Activated T-cell treated with anti-CD3 and anti-CD28 coated beads, Interleukin-2, amount 50 U/mL, for 72 hours (primary cell): ENCODE results near the gene MGME1. TPM values are rescaled to one million over a fixed set of nuclear protein-coding genes. Genes with fewer than 3 reads are reported as not detected.

ENCODE experiments used
- ATAC-seq, 2 donors: fragments of 150-1000 bp; cut with Tn5 transposase; replicated peaks in 1 of 2; 2 replicates each; pipeline ENCODE4 v1.10.0; 2021; ENCODE audit warnings: moderate library complexity in 2 of 2, mild to moderate bottlenecking in 1 of 2
- DNase-seq, 2 donors: peaks; one replicate each; pipeline ENCODE4 v3.0.0; 2021 to 2022; ENCODE audit warnings: mixed read lengths in 1 of 2
- H3K27ac Mint-ChIP-seq: one replicate; pipeline ENCODE4 v1.8.0; 2022; ENCODE audit warnings: mild to moderate bottlenecking, moderate library complexity, mixed read lengths
- H3K27me3 Mint-ChIP-seq: one replicate; pipeline ENCODE4 v1.8.0; 2022; ENCODE audit warnings: low read depth, mixed read lengths
- H3K36me3 Mint-ChIP-seq, 2 donors: one replicate each; pipeline ENCODE4 v1.8.0; 2022; ENCODE audit warnings: mixed read lengths in 2 of 2, mild to moderate bottlenecking in 1 of 2; ENCODE audit not compliant: insufficient read depth in 2 of 2
- H3K4me1 Mint-ChIP-seq: one replicate; pipeline ENCODE4 v1.8.0; 2022; ENCODE audit warnings: low read depth, mixed read lengths
- H3K4me3 Mint-ChIP-seq, 2 donors: one replicate each; pipeline ENCODE4 v1.8.0; 2022; ENCODE audit warnings: mild to moderate bottlenecking in 2 of 2, mixed read lengths in 2 of 2, moderate library complexity in 2 of 2
- H3K9me3 Mint-ChIP-seq, 2 donors: one replicate each; pipeline ENCODE4 v1.8.0; 2022; ENCODE audit warnings: mixed read lengths in 2 of 2
- total RNA-seq, 2 donors: library from RNA; stranded (reverse); gene quantifications; one replicate each; pipeline ENCODE4 v1.2.3, GENCODE V29; 2022

MGME1 gene
- total RNA-seq, 2 donors from 2014 or later: 41.1 to 47.0 TPM

- DNase-seq: no peak
These were observed 33.6 kb upstream of the MGME1 start for GRCh38 chr20:17935186-17935585.

GRCh38 chr20:17935761-17936160 lies 33.1 kb upstream of the MGME1 start:
- Mint-ChIP-seq H3K27me3 (no peaks in the 10 kb centered on the region), H3K36me3 (peaks cover 0 to 3% of the 10 kb centered on the region in 2 donors), H3K4me3 (no peak overlapping the region), H3K27ac (no peak overlapping the region), H3K9me3 (peaks cover 0 to 2% of the 10 kb centered on the region in 2 donors), H3K4me1 (peaks cover 20% of the 10 kb centered on the region)
- DNase-seq: no peak
- no peak for ATAC-seq

More at GRCh38 chr20:17935186-17935585, 33.6 kb upstream of the MGME1 start:
- Mint-ChIP-seq H3K4me1 (peaks cover 20% of the 10 kb centered on the region), H3K4me3 (no peak overlapping the region), H3K9me3 (peaks cover 0 to 2% of the 10 kb centered on the region in 2 donors), H3K27ac (no peak overlapping the region), H3K36me3 (peaks cover 0 to 3% of the 10 kb centered on the region in 2 donors), H3K27me3 (no peaks in the 10 kb centered on the region)
- ATAC-seq: no peak

- H3K4me3 Mint-ChIP-seq: no peak overlapping the region
These were observed 32.5 kb upstream of the MGME1 start for GRCh38 chr20:17936286-17936760.

GRCh38 chr20:17936761-17937732 lies 31.8 kb upstream of the MGME1 start:
- ATAC-seq: no peak
- DNase-seq: no peak
- Mint-ChIP-seq H3K4me1 (peaks cover 20% of the 10 kb centered on the region), H3K9me3 (peaks cover 0 to 2% of the 10 kb centered on the region in 2 donors), H3K27ac (no peak overlapping the region), H3K27me3 (no peaks in the 10 kb centered on the region), H3K4me3 (no peak overlapping the region), H3K36me3 (peaks cover 2 to 5% of the 10 kb centered on the region in 2 donors)

More at GRCh38 chr20:17936286-17936760, 32.5 kb upstream of the MGME1 start:
- Mint-ChIP-seq H3K9me3 (peaks cover 0 to 2% of the 10 kb centered on the region in 2 donors), H3K27ac (no peak overlapping the region), H3K36me3 (peaks cover under 1 to 3% of the 10 kb centered on the region in 2 donors), H3K27me3 (no peaks in the 10 kb centered on the region), H3K4me1 (peaks cover 20% of the 10 kb centered on the region)
- no peak for ATAC-seq
- DNase-seq: no peak

GRCh38 chr20:17938871-17939619 lies 29.8 kb upstream of the MGME1 start:
- peak; percentile 79 to 83 for ATAC-seq
- H3K27ac Mint-ChIP-seq: no peak overlapping the region
- peaks cover 20% of the 10 kb centered on the region for H3K4me1 Mint-ChIP-seq
- H3K36me3 Mint-ChIP-seq: peaks cover 8 to 13% of the 10 kb centered on the region in 2 donors
- no peak overlapping the region for H3K4me3 Mint-ChIP-seq
- H3K9me3 Mint-ChIP-seq: no peaks in the 10 kb centered on the region
- no peaks in the 10 kb centered on the region for H3K27me3 Mint-ChIP-seq
- peak; percentile 54 to 65 for DNase-seq

GRCh38 chr20:17939622-17940223 lies 29.1 kb upstream of the MGME1 start:
- Mint-ChIP-seq H3K4me1 (peaks cover 20% of the 10 kb centered on the region), H3K27ac (no peak overlapping the region), H3K36me3 (peaks cover 9 to 13% of the 10 kb centered on the region in 2 donors), H3K4me3 (no peak overlapping the region), H3K9me3 (no peaks in the 10 kb centered on the region), H3K27me3 (no peaks in the 10 kb centered on the region)
- DNase-seq (no peak), ATAC-seq (peak in 1 of 2 donors; percentile 8)

- Mint-ChIP-seq H3K4me1 (peaks cover 20% of the 10 kb centered on the region), H3K4me3 (no peak overlapping the region), H3K36me3 (peaks cover 13 to 18% of the 10 kb centered on the region in 2 donors), H3K27ac (no peak overlapping the region), H3K9me3 (no peaks in the 10 kb centered on the region), H3K27me3 (no peaks in the 10 kb centered on the region)
- DNase-seq (no peak), ATAC-seq (no peak)
These were observed 28.4 kb upstream of the MGME1 start for GRCh38 chr20:17940224-17940971.

- Mint-ChIP-seq H3K9me3 (no peaks in the 10 kb centered on the region), H3K27ac (no peak overlapping the region), H3K4me1 (peaks cover 16% of the 10 kb centered on the region), H3K4me3 (no peak overlapping the region), H3K36me3 (peaks cover 13 to 24% of the 10 kb centered on the region in 2 donors), H3K27me3 (no peaks in the 10 kb centered on the region)
- DNase-seq (no peak), ATAC-seq (no peak)
These were observed 27.6 kb upstream of the MGME1 start for GRCh38 chr20:17941087-17941825.

- Mint-ChIP-seq H3K4me1 (peaks cover 10% of the 10 kb centered on the region), H3K9me3 (no peaks in the 10 kb centered on the region), H3K36me3 (peaks cover 15 to 30% of the 10 kb centered on the region in 2 donors), H3K27ac (no peak overlapping the region), H3K4me3 (no peak overlapping the region), H3K27me3 (no peaks in the 10 kb centered on the region)
- no peak for ATAC-seq
- no peak for DNase-seq
These were observed 27.0 kb upstream of the MGME1 start for GRCh38 chr20:17941826-17942196.

- Mint-ChIP-seq H3K27me3 (no peaks in the 10 kb centered on the region), H3K27ac (no peak overlapping the region), H3K4me3 (no peak overlapping the region), H3K9me3 (no peaks in the 10 kb centered on the region), H3K4me1 (peaks cover 6% of the 10 kb centered on the region), H3K36me3 (peaks cover 19 to 45% of the 10 kb centered on the region in 2 donors)
- ATAC-seq: no peak
- DNase-seq: no peak
These were observed 25.5 kb upstream of the MGME1 start for GRCh38 chr20:17943343-17943742.

GRCh38 chr20:17944854-17945474 lies 23.9 kb upstream of the MGME1 start:
- Mint-ChIP-seq H3K27ac (no peak overlapping the region), H3K9me3 (no peaks in the 10 kb centered on the region), H3K36me3 (peaks cover 22 to 56% of the 10 kb centered on the region in 2 donors), H3K4me3 (no peak overlapping the region), H3K4me1 (peaks cover 2% of the 10 kb centered on the region), H3K27me3 (no peaks in the 10 kb centered on the region)
- ATAC-seq: no peak
- DNase-seq: no peak
